Calu3 (cell line): ENCODE results near the gene PARVB. TPM values are rescaled to one million over a fixed set of nuclear protein-coding genes. Genes with fewer than 3 reads are reported as not detected.

Experiments
- BruUV-seq: library from RNA; stranded (reverse); fragments of 400-500 nt; replicated peaks from 2 replicates; lab custom pipeline; 2021; lab: Mats Ljungman, UMichigan
- CTCF ChIA-PET: fragments of 300-600 bp; sonication (Branson Sonifier 250); formaldehyde crosslinking; loops from one replicate; lab custom pipeline; 2022; ENCODE audit warnings: antibody characterized with exemption; lab: Charles Lee
- DNase-seq: peaks from one replicate; pipeline ENCODE4 v3.0.0; 2022
- H3K27ac Mint-ChIP-seq: one replicate; pipeline ENCODE4 v1.8.0; 2022; ENCODE audit warnings: mixed read lengths; ENCODE audit not compliant: unreplicated experiment
- H3K27me3 Mint-ChIP-seq: one replicate; pipeline ENCODE4 v1.8.0; 2022; ENCODE audit warnings: mixed read lengths; ENCODE audit not compliant: unreplicated experiment
- H3K36me3 Mint-ChIP-seq: one replicate; pipeline ENCODE4 v1.8.0; 2022; ENCODE audit warnings: mild to moderate bottlenecking, moderate library complexity, mixed read lengths; ENCODE audit not compliant: insufficient read depth, unreplicated experiment
- H3K4me1 Mint-ChIP-seq: one replicate; pipeline ENCODE4 v1.8.0; 2022; ENCODE audit warnings: mild to moderate bottlenecking, low read depth, mixed read lengths; ENCODE audit not compliant: unreplicated experiment
- H3K4me3 Mint-ChIP-seq: one replicate; pipeline ENCODE4 v1.8.0; 2022; ENCODE audit warnings: mild to moderate bottlenecking, low read depth, moderate library complexity, mixed read lengths; ENCODE audit not compliant: unreplicated experiment
- H3K9me3 Mint-ChIP-seq: one replicate; pipeline ENCODE4 v1.8.0; 2022; ENCODE audit warnings: low read depth, mixed read lengths; ENCODE audit not compliant: unreplicated experiment
- intact Hi-C: fragments of 100-400 bp; cut with micrococcal nuclease; formaldehyde crosslinking; loops from one replicate; pipeline ENCODE4 v1.10.0; 2022; ENCODE audit not compliant: unreplicated experiment
- total RNA-seq: library from RNA; stranded (reverse); gene quantifications from 2 replicates; pipeline ENCODE4 v1.2.3, GENCODE V29; 2022
- TF ChIP-seq, protein P1 (sequence below): fragments of 200-600 bp; IDR thresholded peaks from one replicate; pipeline ENCODE4 v1.8.0; 2022; ENCODE audit warnings: antibody characterized with exemption; ENCODE audit not compliant: unreplicated experiment

Gene PARVB
- total RNA-seq, 1 experiment from 2014 or later: 15.6 TPM

GRCh38 chr22:44190381-44190976 lies 166.4 kb downstream of the PARVB start:
- Mint-ChIP-seq H3K36me3 (no peaks in the 10 kb centered on the region), H3K4me3 (no peak overlapping the region), H3K27me3 (peaks cover 100% of the 10 kb centered on the region), H3K9me3 (no peaks in the 10 kb centered on the region), H3K27ac (no peak overlapping the region), H3K4me1 (peaks cover 14% of the 10 kb centered on the region)
- CTCF ChIA-PET: no interaction called here
- TF ChIP-seq, protein P1, sequence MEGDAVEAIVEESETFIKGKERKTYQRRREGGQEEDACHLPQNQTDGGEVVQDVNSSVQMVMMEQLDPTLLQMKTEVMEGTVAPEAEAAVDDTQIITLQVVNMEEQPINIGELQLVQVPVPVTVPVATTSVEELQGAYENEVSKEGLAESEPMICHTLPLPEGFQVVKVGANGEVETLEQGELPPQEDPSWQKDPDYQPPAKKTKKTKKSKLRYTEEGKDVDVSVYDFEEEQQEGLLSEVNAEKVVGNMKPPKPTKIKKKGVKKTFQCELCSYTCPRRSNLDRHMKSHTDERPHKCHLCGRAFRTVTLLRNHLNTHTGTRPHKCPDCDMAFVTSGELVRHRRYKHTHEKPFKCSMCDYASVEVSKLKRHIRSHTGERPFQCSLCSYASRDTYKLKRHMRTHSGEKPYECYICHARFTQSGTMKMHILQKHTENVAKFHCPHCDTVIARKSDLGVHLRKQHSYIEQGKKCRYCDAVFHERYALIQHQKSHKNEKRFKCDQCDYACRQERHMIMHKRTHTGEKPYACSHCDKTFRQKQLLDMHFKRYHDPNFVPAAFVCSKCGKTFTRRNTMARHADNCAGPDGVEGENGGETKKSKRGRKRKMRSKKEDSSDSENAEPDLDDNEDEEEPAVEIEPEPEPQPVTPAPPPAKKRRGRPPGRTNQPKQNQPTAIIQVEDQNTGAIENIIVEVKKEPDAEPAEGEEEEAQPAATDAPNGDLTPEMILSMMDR: no peak
- no TSS peak for BruUV-seq
- DNase-seq: no peak
- intact Hi-C loops: no loop called here

- Mint-ChIP-seq H3K36me3 (no peaks in the 10 kb centered on the region), H3K9me3 (no peaks in the 10 kb centered on the region), H3K27me3 (peaks cover 100% of the 10 kb centered on the region), H3K27ac (no peak overlapping the region), H3K4me3 (no peak overlapping the region), H3K4me1 (peaks cover 14% of the 10 kb centered on the region)
- BruUV-seq: no TSS peak
- no peak for DNase-seq
- TF ChIP-seq, protein P1: no peak
- intact Hi-C loops: no loop called here
- CTCF ChIA-PET: no interaction called here
Measured at GRCh38 chr22:44191036-44191454, 166.9 kb downstream of the PARVB start.

DNA sequence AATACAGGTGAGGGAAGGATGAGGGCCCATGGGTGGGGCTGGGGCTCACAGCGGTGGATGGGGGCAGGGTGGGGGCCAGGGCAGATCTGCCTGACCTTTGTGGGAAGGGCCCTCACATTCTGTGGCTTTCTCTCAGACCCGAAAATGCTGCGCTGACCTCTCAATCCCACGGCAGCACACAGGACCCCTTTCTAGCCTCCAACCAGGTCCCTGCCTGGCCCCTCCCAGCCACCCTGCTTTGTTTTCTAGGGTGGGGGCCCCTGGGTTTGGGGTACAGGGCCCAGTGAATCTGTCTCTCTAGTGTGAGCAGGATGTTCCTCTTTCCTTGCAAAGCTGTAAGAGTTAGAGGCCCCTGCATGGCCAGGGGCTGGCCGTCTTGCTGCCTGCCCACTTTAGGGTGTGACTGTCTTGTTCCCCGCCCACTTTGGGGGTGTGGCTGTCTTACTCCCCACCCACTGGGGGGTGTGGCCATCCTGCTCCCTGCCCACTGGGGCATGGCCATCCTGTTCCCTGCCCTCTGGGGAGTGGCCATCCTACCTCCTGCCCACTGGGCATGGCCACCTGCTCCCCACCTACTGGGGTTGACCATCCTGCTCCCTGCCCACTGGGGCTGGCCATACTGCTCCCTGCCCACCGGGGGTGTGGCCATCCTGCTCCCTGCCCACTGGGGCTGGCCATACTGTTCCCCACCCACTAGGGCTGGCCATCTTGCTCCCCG lies 168.2 kb downstream of the PARVB start:
- intact Hi-C loops: no loop called here
- H3K27me3 Mint-ChIP-seq: peaks cover 89% of the 10 kb centered on the region
- CTCF ChIA-PET: no interaction called here
- TF ChIP-seq, protein P1: no peak
- H3K4me1 Mint-ChIP-seq: peaks cover 14% of the 10 kb centered on the region
- BruUV-seq: no TSS peak
- no peaks in the 10 kb centered on the region for H3K9me3 Mint-ChIP-seq
- no peak overlapping the region for H3K4me3 Mint-ChIP-seq
- no peak overlapping the region for H3K27ac Mint-ChIP-seq
- no peaks in the 10 kb centered on the region for H3K36me3 Mint-ChIP-seq
- peak; percentile 49 for DNase-seq

DNA sequence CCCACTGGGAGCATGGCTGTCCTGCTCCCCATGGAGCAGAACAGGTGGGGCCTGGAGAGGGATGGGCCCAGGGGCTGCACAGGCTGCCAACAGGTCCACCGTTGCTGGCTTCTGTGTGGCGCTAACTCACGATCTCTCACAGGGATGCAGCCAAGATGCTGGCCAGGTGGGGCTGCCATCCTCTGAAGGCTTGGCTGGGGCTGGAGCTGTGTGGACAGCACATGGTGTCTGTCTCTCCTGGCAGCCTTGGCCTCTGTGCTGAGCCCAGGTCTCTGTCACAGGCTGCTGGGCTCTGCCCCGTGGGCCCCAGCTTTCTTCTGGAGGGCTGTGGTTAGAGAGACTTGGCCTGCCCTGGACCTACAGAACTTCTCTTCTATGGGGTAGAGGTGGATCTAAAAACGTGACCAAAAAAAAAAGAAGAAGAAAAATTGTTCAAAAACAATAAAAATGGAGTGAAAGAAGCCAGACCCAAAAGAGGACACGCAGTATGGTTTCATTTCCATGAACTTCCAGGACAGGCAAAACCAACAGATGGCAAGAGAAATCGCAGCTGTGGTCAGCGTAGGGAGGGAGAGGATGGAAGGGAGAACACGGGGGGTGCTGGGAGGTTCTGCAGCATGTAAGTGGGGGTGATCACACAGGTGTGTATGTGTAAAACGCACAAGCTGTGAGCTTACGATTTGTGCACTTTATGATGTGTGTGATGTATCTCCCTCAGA lies 168.9 kb downstream of the PARVB start:
- Mint-ChIP-seq H3K27me3 (peaks cover 84% of the 10 kb centered on the region), H3K36me3 (no peaks in the 10 kb centered on the region), H3K4me3 (no peak overlapping the region), H3K27ac (no peak overlapping the region), H3K4me1 (peaks cover 14% of the 10 kb centered on the region), H3K9me3 (no peaks in the 10 kb centered on the region)
- intact Hi-C loops: no loop called here
- no peak for DNase-seq
- CTCF ChIA-PET: no interaction called here
- TF ChIP-seq, protein P1: no peak
- BruUV-seq: no TSS peak
